IPS-15b (cell line): ENCODE data around the gene TXNRD1.

Experiments
- H3K27me3 ChIP-seq: one replicate; pipeline ENCODE4 v1.6.1; 2013; ENCODE audit warnings: low read length; ENCODE audit not compliant: control insufficient read depth, insufficient read depth
- H3K36me3 ChIP-seq: one replicate; pipeline ENCODE4 v1.6.1; 2013; ENCODE audit warnings: low read length; ENCODE audit not compliant: control insufficient read depth, insufficient read depth
- H3K4me1 ChIP-seq: one replicate; pipeline ENCODE4 v1.6.1; 2013; ENCODE audit warnings: mild to moderate bottlenecking, low read length; ENCODE audit not compliant: control insufficient read depth, insufficient read depth
- H3K4me3 ChIP-seq: one replicate; pipeline ENCODE4 v1.5.1; 2013; ENCODE audit warnings: low read depth, low read length
- H3K9ac ChIP-seq: one replicate; pipeline ENCODE4 v1.6.1; 2013; ENCODE audit warnings: low read depth, mild to moderate bottlenecking, low read length
- H3K9me3 ChIP-seq: one replicate; pipeline ENCODE4 v1.6.1; 2013; ENCODE audit warnings: mild to moderate bottlenecking, low read length; ENCODE audit not compliant: control insufficient read depth, insufficient read depth

Gene TXNRD1

DNA sequence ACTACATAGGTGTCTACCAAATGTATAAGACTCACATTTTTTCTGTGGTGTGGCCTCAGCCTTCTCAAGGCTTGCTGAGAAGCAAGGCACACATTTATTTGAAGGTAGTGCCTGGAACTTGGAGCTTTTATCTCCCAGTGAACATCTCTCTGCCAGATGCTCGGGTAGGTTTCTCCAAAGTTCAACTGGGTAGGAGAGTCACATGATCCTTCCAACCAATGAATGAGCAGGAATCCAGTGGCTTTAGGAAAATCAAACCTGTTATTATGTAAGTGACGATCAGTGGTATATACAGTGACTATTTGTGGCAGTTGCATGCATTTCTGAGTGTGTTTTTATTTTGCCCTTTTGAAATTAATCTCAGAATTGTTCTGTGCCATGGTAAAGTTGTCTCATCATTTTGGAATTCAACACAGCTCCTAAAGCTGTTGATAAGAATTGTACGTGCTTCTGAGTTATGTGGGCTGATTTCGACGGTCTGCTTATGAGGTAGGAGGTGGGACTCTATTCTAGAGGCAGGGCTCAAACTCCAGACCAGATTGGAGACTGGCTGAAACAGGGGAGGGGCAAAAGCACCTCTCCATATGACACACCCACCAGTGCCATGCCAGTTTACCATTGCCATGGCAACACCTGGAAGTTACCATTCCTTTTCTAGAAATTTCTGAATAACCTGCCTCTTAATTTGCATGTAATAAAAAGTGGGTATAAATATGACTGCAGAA, 145.6 kb downstream of the TXNRD1 start:
- Histone ChIP-seq H3K27me3 (no peaks in the 10 kb centered on the region), H3K4me3 (no peak overlapping the region), H3K36me3 (no peaks in the 10 kb centered on the region), H3K4me1 (no peaks in the 10 kb centered on the region), H3K9me3 (no peaks in the 10 kb centered on the region), H3K9ac (no peak overlapping the region)

DNA sequence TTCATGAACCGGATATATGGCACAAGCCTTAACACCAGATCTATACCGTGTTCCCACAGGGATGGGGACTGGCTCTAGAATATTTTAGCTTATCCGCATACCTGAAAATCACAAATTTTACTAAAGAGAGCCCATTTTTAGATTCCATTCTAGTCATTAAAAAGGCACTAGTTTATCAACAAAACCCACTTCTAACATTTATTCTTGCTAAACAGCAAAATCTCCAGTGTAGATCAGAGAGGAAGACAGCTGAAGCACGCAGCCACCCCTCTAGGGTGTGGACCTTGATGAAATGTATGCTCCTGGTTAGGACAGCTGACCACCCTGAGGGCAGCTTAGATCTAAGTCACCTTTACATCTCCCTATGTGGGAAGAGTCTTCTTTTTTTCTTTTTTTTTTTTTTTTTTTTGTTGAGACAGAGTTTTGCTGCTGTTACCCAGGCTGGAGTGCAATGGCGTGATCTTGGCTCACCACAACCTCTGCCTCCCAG, 150.4 kb downstream of the TXNRD1 start:
- H3K9ac ChIP-seq = no peak overlapping the region
- H3K36me3 ChIP-seq = no peaks in the 10 kb centered on the region
- peaks cover 8% of the 10 kb centered on the region for H3K4me1 ChIP-seq
- H3K4me3 ChIP-seq = no peak overlapping the region
- no peaks in the 10 kb centered on the region for H3K27me3 ChIP-seq
- no peaks in the 10 kb centered on the region for H3K9me3 ChIP-seq

DNA sequence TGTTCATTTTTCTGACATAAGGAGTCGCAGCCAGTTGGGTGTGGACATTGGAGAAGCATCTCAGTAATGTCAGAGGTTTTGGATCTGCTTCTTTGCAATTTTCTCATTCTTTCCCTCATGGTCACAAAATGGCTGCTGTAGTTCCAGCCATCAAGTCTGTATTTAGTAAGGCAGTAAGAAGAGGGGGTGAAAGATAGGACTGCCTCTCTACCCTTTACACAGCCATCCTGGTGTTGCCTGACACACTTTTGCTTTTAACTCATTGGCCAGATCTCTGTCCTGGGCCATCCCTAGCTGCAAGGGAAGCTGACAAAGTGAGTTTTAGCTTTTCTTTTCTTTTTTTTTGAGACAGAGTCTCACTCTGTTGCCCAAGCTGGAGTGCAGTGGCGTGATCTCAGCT, 154.1 kb downstream of the TXNRD1 start:
- H3K4me3 ChIP-seq = no peak overlapping the region
- H3K9ac ChIP-seq = no peak overlapping the region
- H3K4me1 ChIP-seq = peaks cover 21% of the 10 kb centered on the region
- H3K27me3 ChIP-seq = no peaks in the 10 kb centered on the region
- H3K9me3 ChIP-seq = no peaks in the 10 kb centered on the region
- no peaks in the 10 kb centered on the region for H3K36me3 ChIP-seq

DNA sequence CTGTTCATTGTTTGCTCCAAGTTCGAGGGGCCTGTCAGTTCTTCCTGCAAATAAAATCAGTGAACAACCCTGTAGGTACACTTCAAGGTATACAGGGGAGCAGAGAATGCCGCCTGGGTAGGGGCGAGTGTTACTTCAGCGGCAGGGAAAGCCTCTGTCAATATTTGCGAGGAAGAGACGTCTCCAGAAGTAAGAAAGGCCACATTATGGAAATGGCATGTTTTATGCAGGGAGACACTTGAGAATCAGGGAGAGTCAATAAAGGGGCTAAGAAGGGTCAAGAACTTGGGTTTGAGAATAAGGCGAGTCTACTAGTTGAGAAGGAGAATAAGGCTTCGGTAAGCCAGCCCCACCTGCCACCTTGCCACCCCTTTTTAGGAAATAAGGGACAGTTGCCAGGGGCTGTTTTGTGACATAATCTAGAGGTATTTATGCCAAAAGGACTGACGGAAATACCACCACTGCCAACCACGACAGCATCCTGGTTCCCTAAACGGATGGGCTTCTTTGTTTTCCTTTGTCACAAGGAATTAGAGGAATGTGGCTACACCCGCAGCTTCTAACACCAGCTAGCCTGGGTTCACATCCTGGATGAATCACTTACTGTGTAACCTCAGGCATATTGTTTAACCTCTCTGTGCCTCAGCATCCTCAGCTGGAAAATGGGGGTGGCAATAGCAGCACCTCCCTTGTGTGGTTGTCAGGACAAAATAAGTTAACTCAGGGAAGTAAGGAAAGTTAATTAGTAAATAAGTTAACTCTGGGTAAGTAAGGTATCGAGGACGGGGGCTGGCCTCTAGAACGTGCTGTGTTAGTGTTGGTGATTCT, 155.7 kb downstream of the TXNRD1 start:
- Histone ChIP-seq H3K36me3 (no peaks in the 10 kb centered on the region), H3K27me3 (no peaks in the 10 kb centered on the region), H3K4me3 (no peak overlapping the region), H3K9me3 (no peaks in the 10 kb centered on the region), H3K4me1 (peaks cover 21% of the 10 kb centered on the region), H3K9ac (no peak overlapping the region)

DNA sequence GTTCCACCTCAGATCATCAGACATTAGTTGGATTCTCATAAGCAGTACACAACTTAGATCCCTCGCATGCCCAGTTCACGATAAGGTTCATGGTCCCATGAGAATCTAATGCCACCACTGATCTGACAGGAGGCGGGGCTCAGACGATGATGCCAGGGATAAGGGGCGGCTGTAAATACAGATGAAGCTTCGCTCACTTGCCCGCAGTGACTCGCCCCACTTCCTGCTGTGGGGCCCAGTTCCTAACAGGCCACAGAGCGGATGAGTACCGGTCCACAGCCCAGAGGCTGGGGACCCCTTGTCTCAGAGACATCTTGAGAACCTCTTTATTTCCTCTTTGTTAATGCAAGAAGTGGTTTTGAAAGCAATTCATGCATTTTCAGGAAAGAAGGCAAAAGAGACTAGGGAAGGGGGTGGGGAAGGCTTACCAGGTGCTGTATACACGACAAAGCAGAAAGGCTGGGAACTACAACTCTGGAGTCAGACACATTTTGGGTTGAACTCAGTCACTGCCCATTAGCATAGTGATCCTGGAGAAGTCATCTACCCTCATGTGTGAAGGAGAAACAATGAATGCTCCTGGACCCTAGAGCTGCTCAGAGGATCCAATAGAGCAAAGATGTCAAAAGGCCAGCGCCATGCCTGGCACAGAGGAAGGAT, 156.6 kb downstream of the TXNRD1 start:
- Histone ChIP-seq H3K9ac (no peak overlapping the region), H3K9me3 (no peaks in the 10 kb centered on the region), H3K4me1 (peaks cover 20% of the 10 kb centered on the region), H3K4me3 (no peak overlapping the region), H3K27me3 (no peaks in the 10 kb centered on the region), H3K36me3 (no peaks in the 10 kb centered on the region)

DNA sequence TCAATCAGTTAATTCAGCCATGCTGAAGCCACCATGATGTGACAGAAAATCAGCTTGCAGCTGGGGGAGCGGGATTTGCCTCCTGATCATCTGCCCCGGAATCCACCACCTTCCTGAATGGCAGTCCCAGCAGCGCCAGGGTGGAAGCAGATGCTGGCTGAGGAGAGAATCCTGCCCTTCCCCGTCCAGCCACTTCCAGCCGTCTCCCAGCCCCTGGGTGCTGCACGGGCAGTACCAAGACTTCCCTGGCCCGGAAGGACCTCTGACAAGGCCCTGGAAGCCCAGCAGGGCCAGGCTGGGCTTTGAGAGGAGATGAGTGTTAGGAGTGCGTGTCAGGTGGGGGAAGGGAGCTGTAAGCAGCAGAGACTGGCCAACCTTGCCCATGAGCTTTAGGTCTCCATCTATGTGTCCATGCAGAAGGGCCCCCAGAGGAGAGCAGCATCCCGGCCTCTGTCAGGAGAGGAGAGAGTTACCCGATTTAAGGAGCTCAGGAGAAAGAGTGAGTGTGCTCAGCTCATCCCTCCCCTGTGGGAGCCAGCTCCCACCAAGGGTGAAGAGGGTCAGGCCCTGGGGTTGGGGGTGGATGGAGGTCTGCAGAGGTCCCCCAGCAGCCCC, 157.2 kb downstream of the TXNRD1 start:
- Histone ChIP-seq H3K36me3 (no peaks in the 10 kb centered on the region), H3K4me1 (peaks cover 14% of the 10 kb centered on the region), H3K27me3 (no peaks in the 10 kb centered on the region), H3K9me3 (no peaks in the 10 kb centered on the region), H3K4me3 (no peak overlapping the region), H3K9ac (no peak overlapping the region)

DNA sequence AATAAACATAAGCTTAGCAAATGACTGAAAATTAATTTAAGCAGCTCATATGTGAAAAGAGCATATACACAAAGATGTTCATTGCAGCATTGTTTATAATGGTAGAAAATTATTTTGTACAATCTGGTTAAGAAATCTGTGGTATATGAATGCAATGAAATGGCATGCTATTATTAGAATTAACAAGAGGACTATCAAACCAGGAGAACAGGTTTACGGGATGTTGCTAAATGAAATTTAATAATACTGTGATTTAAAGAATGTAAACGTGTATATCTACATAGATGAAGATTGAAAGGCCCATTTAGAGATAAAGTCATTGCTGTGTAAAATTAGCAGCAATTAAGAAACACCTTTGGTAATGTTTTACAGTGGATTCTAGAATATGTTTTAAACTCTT, 158.5 kb downstream of the TXNRD1 start:
- Histone ChIP-seq H3K9me3 (no peaks in the 10 kb centered on the region), H3K27me3 (no peaks in the 10 kb centered on the region), H3K4me1 (peaks cover 13% of the 10 kb centered on the region)

DNA sequence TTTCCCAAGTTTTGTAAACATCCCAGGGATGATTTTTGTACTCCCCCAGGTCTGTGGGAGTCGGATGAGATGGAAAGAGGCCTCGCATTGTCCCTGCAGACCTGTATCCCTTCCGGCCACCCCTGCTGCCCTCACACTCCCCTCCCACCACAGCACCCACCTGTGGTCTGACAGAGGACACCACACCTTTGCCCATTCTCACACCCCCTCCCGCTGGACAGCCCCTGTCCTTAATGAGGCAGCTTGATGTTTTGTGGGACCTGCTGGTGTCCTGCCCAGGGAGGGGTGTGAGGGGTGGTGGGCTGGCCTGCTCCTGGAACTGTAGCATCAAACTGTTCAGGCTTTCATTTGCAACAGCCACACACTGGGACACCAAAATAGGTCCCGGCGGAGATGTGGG, 159.2 kb downstream of the TXNRD1 start:
- peaks cover 13% of the 10 kb centered on the region for H3K4me1 ChIP-seq
- H3K27me3 ChIP-seq = no peaks in the 10 kb centered on the region
- no peaks in the 10 kb centered on the region for H3K36me3 ChIP-seq
- no peak overlapping the region for H3K4me3 ChIP-seq
- no peaks in the 10 kb centered on the region for H3K9me3 ChIP-seq
- no peak overlapping the region for H3K9ac ChIP-seq

More for the DNA sequence above, 158.5 kb downstream of the TXNRD1 start:
- no peaks in the 10 kb centered on the region for H3K36me3 ChIP-seq
- H3K9ac ChIP-seq = no peak overlapping the region
- H3K4me3 ChIP-seq = no peak overlapping the region

DNA sequence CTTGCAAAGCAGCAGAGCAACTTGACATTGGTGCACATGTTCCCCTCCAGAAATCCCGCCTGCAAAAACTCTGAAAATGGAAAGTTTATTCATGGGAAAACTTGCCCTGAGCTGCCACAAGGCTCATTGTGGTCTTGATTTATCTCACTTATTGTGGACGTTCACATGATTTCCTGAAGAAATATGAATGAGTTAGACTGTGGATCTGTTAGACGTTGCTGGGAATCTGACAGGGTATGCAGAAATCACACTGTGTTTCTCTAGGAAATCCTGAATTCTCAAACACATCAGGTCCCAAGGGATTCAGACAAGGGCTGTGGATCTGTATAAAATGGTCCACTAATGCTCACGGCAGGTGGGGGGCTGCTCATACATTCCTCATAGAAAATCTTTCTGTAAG, 160.2 kb downstream of the TXNRD1 start:
- Histone ChIP-seq H3K4me3 (no peak overlapping the region), H3K36me3 (no peaks in the 10 kb centered on the region), H3K9ac (no peak overlapping the region), H3K27me3 (no peaks in the 10 kb centered on the region), H3K9me3 (no peaks in the 10 kb centered on the region), H3K4me1 (peaks cover 13% of the 10 kb centered on the region)

DNA sequence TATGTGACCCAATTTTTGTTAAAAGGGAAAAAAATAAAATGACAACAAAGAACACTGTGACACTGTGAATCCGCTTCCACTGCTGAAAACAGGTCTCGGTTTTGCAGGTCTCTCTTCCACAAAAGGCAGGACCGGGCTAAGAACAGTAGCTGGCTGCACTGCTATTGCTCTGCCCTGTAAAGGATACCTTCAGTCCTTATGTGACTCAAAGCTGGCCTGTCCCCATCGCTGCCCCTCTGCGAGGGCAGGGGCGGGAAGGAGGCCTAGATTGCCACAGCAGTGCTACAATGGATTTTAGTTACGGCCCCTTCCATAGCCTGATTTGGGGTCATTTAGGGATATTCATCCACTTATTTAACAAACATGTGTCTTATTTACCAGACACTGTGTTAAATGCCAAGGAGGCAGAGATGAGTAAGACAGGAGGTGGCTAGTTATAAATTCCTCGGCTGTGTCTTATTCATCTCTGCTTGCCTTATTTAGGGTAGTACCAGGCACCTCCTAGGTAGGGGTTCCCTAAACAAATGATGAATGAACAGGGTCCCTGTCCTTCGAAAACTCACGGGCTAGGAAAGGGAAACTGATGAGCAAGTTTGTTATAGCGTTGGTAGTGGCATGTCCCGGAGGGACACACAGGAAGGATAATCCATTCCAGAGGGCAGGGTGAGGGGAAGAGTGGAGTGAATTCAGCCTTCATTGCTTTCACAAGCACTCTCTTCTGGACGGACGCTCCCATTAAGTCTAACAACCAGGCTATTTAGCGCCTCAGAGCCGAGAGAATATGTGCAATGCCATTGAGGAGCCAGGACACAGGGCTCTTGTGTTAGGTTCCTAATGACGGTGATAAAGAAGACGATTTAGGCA, 161.3 kb downstream of the TXNRD1 start:
- H3K27me3 ChIP-seq = no peaks in the 10 kb centered on the region
- no peaks in the 10 kb centered on the region for H3K36me3 ChIP-seq
- H3K9me3 ChIP-seq = no peaks in the 10 kb centered on the region
- H3K4me3 ChIP-seq = no peak overlapping the region
- H3K9ac ChIP-seq = no peak overlapping the region
- peaks cover 4% of the 10 kb centered on the region for H3K4me1 ChIP-seq

DNA sequence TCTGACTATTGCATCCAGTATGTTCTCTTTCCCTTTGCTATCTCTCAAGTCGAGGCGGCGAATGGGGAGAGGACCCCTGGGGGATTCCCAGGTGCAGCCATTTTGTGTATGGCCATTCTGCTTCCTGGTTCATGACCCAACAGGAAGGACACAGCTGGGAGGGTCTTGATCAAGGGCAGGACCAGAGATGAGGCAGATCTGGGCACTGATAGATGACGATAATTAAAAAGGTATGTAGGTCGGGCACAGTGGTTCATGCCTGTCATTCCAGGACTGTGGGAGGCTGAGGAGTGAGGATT, 161.9 kb downstream of the TXNRD1 start:
- no peaks in the 10 kb centered on the region for H3K9me3 ChIP-seq
- no peaks in the 10 kb centered on the region for H3K27me3 ChIP-seq
- no peak overlapping the region for H3K4me3 ChIP-seq
- H3K4me1 ChIP-seq = peaks cover 1% of the 10 kb centered on the region
- H3K36me3 ChIP-seq = no peaks in the 10 kb centered on the region
- H3K9ac ChIP-seq = no peak overlapping the region
